K562 (cell line): ENCODE results near the gene FANCC. TPM values are rescaled to one million over a fixed set of nuclear protein-coding genes. Genes with fewer than 3 reads are reported as not detected.

ENCODE experiments used
- ATAC-seq: fragments of 200-7000 bp; cut with Tn5 transposase; 3 replicates; pipeline ENCODE4 v1.9.1; 2020; ENCODE audit warnings: moderate library complexity
- BruUV-seq: library from RNA; stranded (reverse); fragments of 400-500 nt; replicated peaks from 2 replicates; lab custom pipeline; 2021; lab: Mats Ljungman, UMichigan
- CTCF ChIA-PET: fragments of 300-600 bp; formaldehyde crosslinking; extraction: SDS; loops from one replicate; lab custom pipeline; 2021; ENCODE audit warnings: low intra/inter-chr PET ratio; lab: Yijun Ruan, JAX
- POLR2A ChIA-PET: fragments of 300-600, 350-650 bp; sonication (Branson Sonifier 250); formaldehyde crosslinking; extraction: SDS; loops from one replicate; lab custom pipeline; 2021; ENCODE audit warnings: antibody characterized with exemption, inconsistent platforms; lab: Yijun Ruan, JAX
- DNase-seq, 4 experiments: peaks; one replicate each; pipeline versions ENCODE4 v3.0.0 to v3.0.0-alpha.2; 2011 to 2018; ENCODE audit warnings: low spot score in 3 of 4, mixed read lengths in 3 of 4; ENCODE audit errors: extremely low read depth in 1 of 4
- FAIRE-seq: peaks from 2 replicates; lab custom pipeline; 2011; peaks lifted over from hg19 to GRCh38; lab: Jason Lieb, UNC
- H2AFZ ChIP-seq: 2 replicates; pipeline ENCODE4 v1.6.0; 2011; ENCODE audit warnings: low read depth, low read length, control low read depth, inconsistent platforms
- H3K27ac ChIP-seq: fragments of 200-600 bp; 3 replicates; pipeline ENCODE4 v1.8.0; 2011; ENCODE audit warnings: low read depth, mild to moderate bottlenecking, control low read depth, inconsistent platforms, low read length, moderate library complexity, mixed read lengths; ENCODE audit errors: extremely low read depth
- H3K27me3 ChIP-seq, 2 experiments: fragments of 300-600 bp in 1 of 2; 2 replicates in 1 of 2; 3 replicates in 1 of 2; pipeline versions ENCODE4 v1.6.0 to v1.8.0; 2011; ENCODE audit warnings: inconsistent platforms in 2 of 2, low read length in 2 of 2, mild to moderate bottlenecking in 1 of 2, mixed read lengths in 1 of 2, moderate library complexity in 1 of 2; ENCODE audit not compliant: control insufficient read depth in 2 of 2, insufficient read depth in 2 of 2
- H3K36me3 ChIP-seq: fragments of 300-600 bp; 3 replicates; pipeline ENCODE4 v1.8.0; 2011; ENCODE audit warnings: mild to moderate bottlenecking, low read length, inconsistent platforms; ENCODE audit not compliant: control insufficient read depth, insufficient read depth
- H3K4me1 ChIP-seq, 2 experiments: fragments of 200-600 bp in 1 of 2; replicated peaks in 1 of 2; 2 replicates in 1 of 2; 3 replicates in 1 of 2; pipeline versions ENCODE4 v1.5.1 to v1.8.0; 2011; ENCODE audit warnings: inconsistent platforms in 2 of 2, low read length in 2 of 2, mild to moderate bottlenecking in 1 of 2, mixed read lengths in 1 of 2, moderate library complexity in 1 of 2; ENCODE audit not compliant: control insufficient read depth in 2 of 2, insufficient read depth in 2 of 2
- H3K4me2 ChIP-seq: 2 replicates; pipeline ENCODE4 v1.6.1; 2011; ENCODE audit warnings: low read length, control low read depth, inconsistent platforms, mixed read lengths; ENCODE audit not compliant: insufficient read depth
- H3K4me3 ChIP-seq: fragments of 200-600 bp; sonication (generic), shearing (Covaris generic); 2 replicates; pipeline ENCODE4 v1.5.1; 2016; ENCODE audit warnings: control low read depth, inconsistent platforms
- H3K79me2 ChIP-seq: fragments of 200-600 bp; 3 replicates; pipeline ENCODE4 v1.8.0; 2011; ENCODE audit warnings: low read length, inconsistent platforms; ENCODE audit not compliant: control insufficient read depth, insufficient read depth
- H3K9ac ChIP-seq, 2 experiments: 2 replicates each; pipeline versions ENCODE4 v1.6.0 to v1.6.1; 2011; ENCODE audit warnings: low read depth in 2 of 2, low read length in 2 of 2, control low read depth in 1 of 2, inconsistent platforms in 1 of 2, mild to moderate bottlenecking in 1 of 2, mixed read lengths in 1 of 2; ENCODE audit not compliant: insufficient read depth in 1 of 2
- H3K9me1 ChIP-seq: one replicate; pipeline ENCODE4 v1.6.0; 2011; ENCODE audit warnings: inconsistent platforms, mild to moderate bottlenecking, low read length, moderate library complexity; ENCODE audit not compliant: control insufficient read depth, insufficient read depth
- H3K9me3 ChIP-seq: replicated peaks from 2 replicates; pipeline ENCODE4 v1.5.1; 2011; ENCODE audit warnings: low read depth, low read length, inconsistent platforms; ENCODE audit not compliant: control insufficient read depth, insufficient read depth
- H4K20me1 ChIP-seq: replicated peaks from 2 replicates; pipeline ENCODE4 v1.6.1; 2011; ENCODE audit warnings: low read length, inconsistent platforms, mixed read lengths; ENCODE audit not compliant: control insufficient read depth, insufficient read depth
- KLF10 ChIP-seq: fragments of 250-450 bp; sonication (Bioruptor Pico); IDR thresholded peaks from 2 replicates; pipeline ENCODE4 v1.6.1; 2021; ENCODE audit warnings: matching md5 sums
- MEIS2 ChIP-seq: fragments of 450-650 bp; IDR thresholded peaks from 2 replicates; pipeline ENCODE4 v1.6.1; 2014; ENCODE audit warnings: mild to moderate bottlenecking; ENCODE audit not compliant: partially characterized antibody
- SREBF1 ChIP-seq: fragments of 150-350 bp; IDR thresholded peaks from 2 replicates; pipeline ENCODE4 v1.6.1; 2014; ENCODE audit warnings: antibody characterized with exemption, low read depth, low read length, borderline replicate concordance
- ZNF12 ChIP-seq: sonication (generic); formaldehyde crosslinking; IDR thresholded peaks from 2 replicates; pipeline ENCODE4 v1.4.0; 2020; ENCODE audit warnings: mild to moderate bottlenecking, missing genetic modification reagents
- WGBS: fragments of 100-300 bp; shearing (Covaris generic); methylation state at CpG from one replicate; pipeline ENCODE4 v1.1.6; 2016; ENCODE audit warnings: low coverage, mixed read lengths; ENCODE audit not compliant: insufficient coverage; ENCODE audit errors: missing lambda C conversion rate; 5-methylcytosine and 5-hydroxymethylcytosine counted together
- in situ Hi-C: fragments of 300-500 bp; cut with MboI; formaldehyde crosslinking; loops from 4 replicates; pipeline ENCODE4 v1.15.0; 2018; ENCODE audit warnings: inconsistent platforms, mixed read lengths
- intact Hi-C: fragments of 100-400 bp; cut with micrococcal nuclease; formaldehyde crosslinking; loops from 2 replicates; pipeline ENCODE4 v1.14.2; 2022
- polyA plus RNA-seq, 8 experiments: library from polyadenylated mRNA; depleted of rRNA in 4 of 8; stranded (reverse) in 5 of 8; unstranded in 3 of 8; fragments of >200 nt; fragmentation: Nextera tagmentation in 2 of 8; fragmentation: Illumina TruSeq in 1 of 8; extraction: Ambion mirVana in 2 of 8; extraction: Trizol in 1 of 8; gene quantifications; 2 replicates each; pipeline versions ENCODE4 v1.2.1 to v1.2.3, GENCODE V29; 2011 to 2014; ENCODE audit warnings: inconsistent platforms in 1 of 8, missing spikeins in 1 of 8
- total RNA-seq, 7 experiments: library from RNA; depleted of rRNA in 6 of 7; stranded (reverse); fragments of >200 nt in 6 of 7; fragmentation: Illumina TruSeq in 2 of 7; extraction: Trizol in 2 of 7; gene quantifications; 2 replicates each; pipeline versions ENCODE4 v1.2.1 to v1.2.3, GENCODE V29; 2011 to 2021; ENCODE audit warnings: low replicate concordance in 1 of 7
- TF ChIP-seq, protein P1 (sequence below), 2 experiments: fragments of 200-800 bp in 1 of 2; sonication (Bioruptor generic) in 1 of 2; sonication (generic) in 1 of 2; formaldehyde crosslinking in 1 of 2; IDR thresholded peaks in 1 of 2; conservative IDR thresholded peaks in 1 of 2; 2 replicates each; pipeline versions ENCODE4 v1.5.0 to v1.6.1; 2016 to 2020; ENCODE audit warnings: missing compliant biosample characterization in 1 of 2, missing genetic modification characterization in 1 of 2, missing genetic modification reagents in 1 of 2

FANCC gene
- total and polyA plus RNA-seq, 9 of the 15 experiments (the other 6 are each of a cell fraction or from before 2014, with no cell fraction given): 4.6 to 18.4 (median 14.2) TPM

DNA sequence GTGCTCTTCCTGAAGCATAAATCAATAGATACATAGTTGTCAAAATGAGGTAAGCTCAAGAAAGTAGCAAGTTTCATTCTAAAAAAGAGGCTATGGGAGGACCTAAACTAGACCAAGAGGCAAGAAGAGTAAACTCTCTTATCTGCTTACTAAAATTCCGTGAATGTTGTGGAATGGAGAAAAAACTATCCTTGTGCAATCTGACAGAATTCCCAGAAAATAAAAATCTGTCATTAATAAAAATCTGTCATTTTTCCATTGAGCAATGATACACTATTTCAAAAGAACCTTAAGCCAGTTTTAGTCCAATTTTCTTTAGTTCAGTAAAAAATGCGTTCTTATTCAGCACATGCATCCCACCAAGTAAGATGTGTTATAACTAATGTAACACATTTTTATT, 15.9 kb upstream of the FANCC start:
- FAIRE-seq (no peak), ATAC-seq (no peak), DNase-seq (no peak)
- H3K27me3 ChIP-seq: peaks cover 0 to 14% of the 10 kb centered on the region in 2 experiments; a peak in 2 of 5 replicates
- H3K4me1 ChIP-seq: no peaks in the 10 kb centered on the region
- intact Hi-C loops: no loop called here
- no peaks in the 10 kb centered on the region for H3K9me3 ChIP-seq
- BruUV-seq: no TSS peak
- H2AFZ ChIP-seq: no peak overlapping the region
- ChIA-PET POLR2A (interaction anchor here (1.1 kb wide), 1 partner anchor 9 kb away, joined by 4 read pairs; no protein-coding TSS in a partner anchor), CTCF (no interaction called here)
- no peaks in the 10 kb centered on the region for H3K79me2 ChIP-seq
- H3K9ac ChIP-seq: no peak overlapping the region
- H3K9me1 ChIP-seq: no peaks in the 10 kb centered on the region
- 0% methylated on average over 2 of the region's 2 CpGs for WGBS
- H4K20me1 ChIP-seq: no peaks in the 10 kb centered on the region
- TF ChIP-seq MEIS2: peak; percentile 15
- TF ChIP-seq, protein P1, sequence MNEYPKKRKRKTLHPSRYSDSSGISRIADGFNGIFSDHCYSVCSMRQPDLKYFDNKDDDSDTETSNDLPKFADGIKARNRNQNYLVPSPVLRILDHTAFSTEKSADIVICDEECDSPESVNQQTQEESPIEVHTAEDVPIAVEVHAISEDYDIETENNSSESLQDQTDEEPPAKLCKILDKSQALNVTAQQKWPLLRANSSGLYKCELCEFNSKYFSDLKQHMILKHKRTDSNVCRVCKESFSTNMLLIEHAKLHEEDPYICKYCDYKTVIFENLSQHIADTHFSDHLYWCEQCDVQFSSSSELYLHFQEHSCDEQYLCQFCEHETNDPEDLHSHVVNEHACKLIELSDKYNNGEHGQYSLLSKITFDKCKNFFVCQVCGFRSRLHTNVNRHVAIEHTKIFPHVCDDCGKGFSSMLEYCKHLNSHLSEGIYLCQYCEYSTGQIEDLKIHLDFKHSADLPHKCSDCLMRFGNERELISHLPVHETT (CRISPR knock-in tag; conservative IDR thresholded peaks at IDR 0.05 in 1 of 2, IDR thresholded peaks at IDR 0.05 in 1 of 2): no peak
- TF ChIP-seq KLF10 (CRISPR knock-in tag): no peak
- no peak for TF ChIP-seq ZNF12 (CRISPR knock-in tag)
- TF ChIP-seq SREBF1: no peak
- H3K36me3 ChIP-seq: no peaks in the 10 kb centered on the region
- no peak overlapping the region for H3K27ac ChIP-seq
- in situ Hi-C loops: no loop called here
- no peak overlapping the region for H3K4me3 ChIP-seq
- no peak overlapping the region for H3K4me2 ChIP-seq
